Activated T-cell treated with anti-CD3 and anti-CD28 coated beads, Interleukin-2, amount 50 U/mL, for 4 hours (primary cell): Measurements from ENCODE around the gene CPSF7. TPM values are rescaled to one million over a fixed set of nuclear protein-coding genes. Genes with fewer than 3 reads are reported as not detected.
A peak's percentile ranks its signal among the peaks of the same experiment; 100 is the strongest.

Experiments used
- ATAC-seq, 2 donors: fragments of 200-7000 bp; cut with Tn5 transposase; one replicate each; pipeline ENCODE4 v1.10.0; 2021
- DNase-seq: peaks from one replicate; pipeline ENCODE4 v3.0.0-alpha.2; 2020
- H3K27me3 Mint-ChIP-seq: one replicate; pipeline ENCODE4 v1.8.0; 2021; ENCODE audit warnings: low read depth, mixed read lengths
- H3K36me3 Mint-ChIP-seq: one replicate; pipeline ENCODE4 v1.8.0; 2022; ENCODE audit warnings: mixed read lengths; ENCODE audit not compliant: insufficient read depth
- H3K4me1 Mint-ChIP-seq: one replicate; pipeline ENCODE4 v1.8.0; 2021; ENCODE audit warnings: low read depth, mixed read lengths
- H3K4me3 Mint-ChIP-seq: one replicate; pipeline ENCODE4 v1.8.0; 2021; ENCODE audit warnings: mild to moderate bottlenecking, moderate library complexity, mixed read lengths
- H3K9me3 Mint-ChIP-seq: one replicate; pipeline ENCODE4 v1.8.0; 2021; ENCODE audit warnings: mixed read lengths
- total RNA-seq, 3 donors: library from RNA; stranded (reverse); gene quantifications; one replicate each; pipeline ENCODE4 v1.2.1, GENCODE V29; 2021

CPSF7 gene
- total RNA-seq, 3 donors from 2014 or later, result 131 to 142 (median 138) TPM

DNA sequence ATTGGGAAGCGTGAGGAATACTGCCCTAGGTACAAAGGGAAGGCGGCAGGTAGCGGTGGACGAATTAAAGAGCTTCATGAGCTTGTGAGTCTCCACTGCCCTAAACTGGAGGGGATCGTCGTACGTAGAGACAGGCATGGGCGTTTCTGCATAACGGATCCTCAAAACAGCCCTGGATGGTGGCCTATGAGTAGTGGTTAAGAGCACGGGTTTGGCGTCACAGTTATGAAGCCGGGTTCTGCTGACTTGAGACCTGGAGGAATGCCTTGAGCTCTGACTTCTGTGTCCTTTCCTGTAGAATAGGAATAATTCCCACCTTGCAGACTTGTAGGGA lies 67.3 kb downstream of the CPSF7 start:
- Mint-ChIP-seq H3K4me1 (peaks cover 35% of the 10 kb centered on the region), H3K27me3 (no peaks in the 10 kb centered on the region), H3K9me3 (no peaks in the 10 kb centered on the region), H3K36me3 (peaks cover 12% of the 10 kb centered on the region), H3K4me3 (peak overlapping the region; percentile 100)
- ATAC-seq (peak; percentile 25 to 26), DNase-seq (peak; percentile 14)

DNA sequence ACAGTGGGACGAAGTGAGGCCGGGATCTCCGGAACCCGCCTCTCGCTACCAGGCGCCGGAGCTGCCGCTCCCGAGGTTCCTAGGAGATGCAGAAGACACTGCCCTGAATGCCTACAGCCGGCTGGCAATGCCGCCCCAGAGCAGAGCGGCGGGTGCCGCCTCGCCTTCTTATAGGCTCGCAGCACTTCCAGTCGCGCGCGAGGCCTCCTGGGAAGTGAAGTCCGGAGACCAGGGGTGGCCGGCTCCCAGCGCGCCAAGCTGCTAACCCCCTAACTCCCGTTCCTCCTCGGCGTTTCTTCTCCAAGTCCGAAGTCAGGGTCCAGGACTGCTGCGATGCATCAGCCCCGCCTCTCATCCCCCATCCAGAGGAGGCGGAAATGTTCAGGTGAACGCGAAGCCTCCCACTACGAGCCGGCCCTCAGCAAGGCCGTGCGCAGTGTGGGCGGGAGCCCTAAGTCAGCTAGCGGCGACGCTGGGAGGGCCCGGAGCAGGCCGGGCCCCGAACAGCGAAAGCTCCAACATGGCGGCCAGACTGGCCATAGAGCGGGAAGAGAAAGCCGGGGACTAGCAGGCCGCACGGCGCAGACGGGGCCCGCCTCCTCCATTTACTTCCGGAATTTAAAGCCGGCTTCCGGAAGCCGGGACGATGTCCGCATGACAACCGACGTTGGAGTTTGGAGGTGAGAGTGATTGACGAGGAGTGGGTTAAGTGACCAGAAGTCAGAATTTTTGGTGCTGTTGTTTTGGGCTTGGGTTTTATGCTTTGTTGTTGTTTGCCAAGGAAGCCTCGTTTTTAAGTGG lies 67.8 kb downstream of the CPSF7 start, which contains the start of the genes CYB561A3 and TMEM138:
CYB561A3 (minus strand) TSS at position 142 of the 801 bp plus-strand sequence. CDS start 5,169 bp downstream, outside the sequence.
TMEM138 (plus strand) TSS at position 634 of the 801 bp plus-strand sequence. CDS start 2,017 bp downstream, outside the sequence.
- peak; percentile 96 to 97 for ATAC-seq
- Mint-ChIP-seq H3K27me3 (no peaks in the 10 kb centered on the region), H3K9me3 (no peaks in the 10 kb centered on the region), H3K4me1 (peaks cover 36% of the 10 kb centered on the region), H3K36me3 (peaks cover 8% of the 10 kb centered on the region), H3K4me3 (peak within 1 kb of the TSS; percentile 100)
- peak; percentile 81 for DNase-seq

DNA sequence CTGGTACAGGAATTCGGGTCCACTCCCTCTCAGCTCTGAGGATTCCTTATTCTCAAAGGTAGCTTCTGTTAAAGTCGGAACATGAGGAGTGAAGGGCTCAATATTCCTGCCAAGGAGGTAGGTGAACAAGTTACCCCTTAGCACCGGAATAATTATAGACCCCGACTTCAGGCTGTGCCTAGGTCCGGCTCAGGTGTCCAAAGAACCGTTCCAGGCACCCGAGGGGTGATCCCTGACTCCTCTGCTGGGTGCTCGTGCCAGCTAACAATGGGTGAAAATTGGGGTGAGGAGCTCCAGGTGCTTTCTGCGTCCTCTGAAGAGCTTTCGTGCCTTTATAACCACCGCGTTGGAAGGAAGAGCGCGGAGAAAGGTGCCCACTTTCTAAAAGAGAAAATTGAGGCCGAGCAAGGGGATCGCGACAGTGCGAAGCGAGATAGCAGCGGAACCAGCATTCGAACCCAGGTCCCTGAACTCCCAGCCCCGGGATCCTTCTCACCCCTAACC lies 68.5 kb downstream of the CPSF7 start:
- peak; percentile 0 to 1 for ATAC-seq
- H3K4me3 Mint-ChIP-seq, result peak overlapping the region; percentile 100
- no peaks in the 10 kb centered on the region for H3K9me3 Mint-ChIP-seq
- H3K36me3 Mint-ChIP-seq, result peaks cover 10% of the 10 kb centered on the region
- DNase-seq, result no peak
- H3K27me3 Mint-ChIP-seq, result no peaks in the 10 kb centered on the region
- peaks cover 41% of the 10 kb centered on the region for H3K4me1 Mint-ChIP-seq

DNA sequence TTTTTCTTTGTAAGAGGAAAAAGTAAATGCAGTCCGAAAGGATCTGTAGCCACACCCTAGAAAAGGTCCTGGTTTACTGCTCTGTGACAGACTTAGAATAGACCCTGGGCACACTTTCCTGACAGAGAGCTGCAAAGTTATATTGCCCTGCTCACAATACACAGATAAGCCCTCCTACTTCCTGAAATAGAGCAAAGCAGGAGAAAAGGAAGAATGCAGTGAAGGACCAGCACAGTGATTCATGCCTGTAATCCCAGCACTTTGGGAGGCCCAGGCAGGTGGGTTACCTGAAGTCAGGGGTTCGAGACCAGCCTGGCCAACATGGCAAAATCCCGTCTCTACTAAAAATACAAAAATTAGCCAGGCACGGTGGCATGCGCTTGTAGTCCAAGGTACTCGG lies 70.3 kb downstream of the CPSF7 start:
- Mint-ChIP-seq H3K27me3 (no peaks in the 10 kb centered on the region), H3K9me3 (no peaks in the 10 kb centered on the region), H3K4me3 (peak overlapping the region; percentile 100), H3K4me1 (peaks cover 42% of the 10 kb centered on the region), H3K36me3 (peaks cover 8% of the 10 kb centered on the region)
- no peak for DNase-seq
- no peak for ATAC-seq

DNA sequence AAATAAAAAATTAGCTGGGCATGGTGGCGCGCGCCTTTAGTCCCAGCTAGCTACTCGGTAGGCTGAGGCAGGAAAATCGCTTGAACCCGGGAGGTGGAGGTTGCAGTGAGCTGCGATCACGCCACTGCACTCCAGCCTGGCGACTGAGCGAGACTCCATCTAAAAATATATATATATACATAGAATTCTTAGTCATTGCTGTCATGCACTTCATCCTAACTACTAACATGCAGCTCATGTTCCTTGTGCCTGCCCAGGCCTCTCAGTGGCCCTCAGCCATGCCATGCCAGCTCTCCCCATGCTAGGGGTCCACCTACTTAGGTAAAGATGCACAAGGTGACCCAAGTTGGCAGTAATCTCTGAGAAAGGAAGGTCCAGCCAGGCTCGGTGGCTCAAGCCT lies 71.2 kb downstream of the CPSF7 start:
- no peak overlapping the region for H3K4me3 Mint-ChIP-seq
- peaks cover 6% of the 10 kb centered on the region for H3K36me3 Mint-ChIP-seq
- peaks cover 39% of the 10 kb centered on the region for H3K4me1 Mint-ChIP-seq
- no peaks in the 10 kb centered on the region for H3K27me3 Mint-ChIP-seq
- ATAC-seq (no peak), DNase-seq (no peak)
- H3K9me3 Mint-ChIP-seq, result no peaks in the 10 kb centered on the region

DNA sequence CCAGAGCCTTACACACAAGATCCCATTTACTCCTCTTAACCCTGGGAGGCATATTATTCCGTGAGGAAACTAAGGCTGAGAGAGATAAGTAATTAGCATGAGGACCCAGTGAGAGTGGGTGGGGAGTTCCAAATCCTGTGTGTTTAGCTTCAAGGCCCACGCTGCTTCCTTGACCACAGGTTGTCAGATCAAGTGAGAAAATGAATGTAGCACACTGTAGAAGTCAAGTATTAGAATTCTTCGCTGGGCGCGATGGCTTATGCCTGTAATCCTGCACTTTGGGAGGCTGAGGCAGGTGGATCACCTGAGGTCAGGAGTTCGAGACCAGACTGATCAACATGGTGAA lies 71.9 kb downstream of the CPSF7 start:
- H3K4me3 Mint-ChIP-seq, result no peak overlapping the region

DNA sequence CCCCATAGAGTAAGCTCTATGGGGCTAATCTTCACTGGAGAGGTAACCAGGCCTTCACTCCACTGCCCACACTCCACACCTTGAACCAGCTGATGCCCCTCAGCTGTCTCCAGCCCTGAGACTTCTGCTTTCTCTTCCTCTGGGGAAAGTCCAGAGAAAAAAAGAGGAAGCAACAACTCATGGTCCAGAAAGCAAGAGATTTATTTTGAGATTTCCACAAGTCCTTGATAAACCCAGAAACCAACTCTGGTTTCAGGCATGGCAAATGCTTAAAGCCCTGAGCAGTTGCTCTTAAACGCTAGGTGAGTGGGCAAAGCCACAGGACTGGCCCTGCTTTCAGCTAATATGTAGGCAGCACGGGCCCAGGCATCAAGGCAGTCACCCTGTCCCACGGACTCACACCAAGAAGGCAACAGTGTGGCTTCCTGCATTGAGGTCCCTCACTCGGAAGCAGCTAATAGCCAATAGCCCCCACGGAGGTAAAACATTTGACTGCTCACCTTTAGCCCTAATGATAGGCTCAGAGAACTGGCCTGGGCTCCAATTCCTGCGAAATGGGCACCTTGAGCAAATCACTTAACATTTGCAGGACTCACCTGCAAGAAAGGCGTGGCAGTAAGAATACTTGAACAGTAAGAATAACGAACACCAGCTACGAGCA lies 72.4 kb downstream of the CPSF7 start:
- H3K4me1 Mint-ChIP-seq, result peaks cover 31% of the 10 kb centered on the region

More for the DNA sequence above, 71.9 kb downstream of the CPSF7 start:
- Mint-ChIP-seq H3K27me3 (no peaks in the 10 kb centered on the region), H3K9me3 (no peaks in the 10 kb centered on the region), H3K4me1 (peaks cover 35% of the 10 kb centered on the region), H3K36me3 (peaks cover 12% of the 10 kb centered on the region)
- ATAC-seq (no peak), DNase-seq (no peak)

DNA sequence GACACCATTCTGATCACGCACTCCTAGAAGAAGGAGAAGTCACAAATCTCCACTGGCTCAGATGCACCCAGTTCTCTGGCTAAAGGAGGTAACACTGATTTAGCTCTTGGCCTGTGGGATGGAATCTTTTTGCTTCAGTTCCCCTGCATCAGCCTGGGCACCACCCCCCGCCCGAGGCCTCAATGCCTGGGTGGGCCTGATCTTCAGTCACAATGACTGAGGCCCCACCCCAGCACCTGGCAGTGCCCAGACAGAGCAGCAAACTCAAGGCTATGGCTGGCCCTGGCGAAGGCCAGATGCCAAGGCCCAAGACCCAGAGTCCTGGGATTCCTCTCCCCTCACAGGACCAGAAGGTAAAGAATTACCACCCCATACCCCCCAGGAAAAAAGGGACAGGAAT lies 73.1 kb downstream of the CPSF7 start:
- H3K4me1 Mint-ChIP-seq, result peaks cover 31% of the 10 kb centered on the region
- no peak overlapping the region for H3K4me3 Mint-ChIP-seq
- no peak for ATAC-seq
- H3K36me3 Mint-ChIP-seq, result peaks cover 15% of the 10 kb centered on the region
- no peaks in the 10 kb centered on the region for H3K9me3 Mint-ChIP-seq
- DNase-seq, result no peak
- H3K27me3 Mint-ChIP-seq, result no peaks in the 10 kb centered on the region

More for the DNA sequence above, 72.4 kb downstream of the CPSF7 start:
- DNase-seq, result no peak
- Mint-ChIP-seq H3K4me3 (no peak overlapping the region), H3K36me3 (peaks cover 13% of the 10 kb centered on the region), H3K9me3 (no peaks in the 10 kb centered on the region), H3K27me3 (no peaks in the 10 kb centered on the region)
- no peak for ATAC-seq

DNA sequence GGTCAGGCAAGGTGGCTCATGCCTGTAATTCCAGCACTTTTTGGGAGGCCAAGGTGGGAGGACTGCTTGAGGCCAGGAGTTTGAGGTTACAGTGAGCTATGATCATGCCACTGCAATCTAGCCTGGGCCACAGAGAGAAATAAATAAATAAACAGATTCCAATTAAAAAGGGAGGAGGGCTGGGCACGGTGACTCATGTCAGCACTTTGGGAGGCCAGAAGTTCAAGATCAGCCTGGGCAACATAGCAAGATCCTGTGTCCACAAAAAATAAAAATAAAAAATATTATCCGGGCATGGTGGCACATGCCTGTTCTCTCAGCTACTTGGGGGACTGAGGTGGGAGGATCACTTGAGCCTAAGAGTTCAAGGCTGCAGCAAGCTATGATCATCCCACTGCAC lies 75.6 kb downstream of the CPSF7 start:
- Mint-ChIP-seq H3K4me3 (no peak overlapping the region), H3K4me1 (peaks cover 16% of the 10 kb centered on the region), H3K36me3 (peaks cover 23% of the 10 kb centered on the region), H3K27me3 (no peaks in the 10 kb centered on the region), H3K9me3 (no peaks in the 10 kb centered on the region)
- ATAC-seq (no peak), DNase-seq (no peak)

DNA sequence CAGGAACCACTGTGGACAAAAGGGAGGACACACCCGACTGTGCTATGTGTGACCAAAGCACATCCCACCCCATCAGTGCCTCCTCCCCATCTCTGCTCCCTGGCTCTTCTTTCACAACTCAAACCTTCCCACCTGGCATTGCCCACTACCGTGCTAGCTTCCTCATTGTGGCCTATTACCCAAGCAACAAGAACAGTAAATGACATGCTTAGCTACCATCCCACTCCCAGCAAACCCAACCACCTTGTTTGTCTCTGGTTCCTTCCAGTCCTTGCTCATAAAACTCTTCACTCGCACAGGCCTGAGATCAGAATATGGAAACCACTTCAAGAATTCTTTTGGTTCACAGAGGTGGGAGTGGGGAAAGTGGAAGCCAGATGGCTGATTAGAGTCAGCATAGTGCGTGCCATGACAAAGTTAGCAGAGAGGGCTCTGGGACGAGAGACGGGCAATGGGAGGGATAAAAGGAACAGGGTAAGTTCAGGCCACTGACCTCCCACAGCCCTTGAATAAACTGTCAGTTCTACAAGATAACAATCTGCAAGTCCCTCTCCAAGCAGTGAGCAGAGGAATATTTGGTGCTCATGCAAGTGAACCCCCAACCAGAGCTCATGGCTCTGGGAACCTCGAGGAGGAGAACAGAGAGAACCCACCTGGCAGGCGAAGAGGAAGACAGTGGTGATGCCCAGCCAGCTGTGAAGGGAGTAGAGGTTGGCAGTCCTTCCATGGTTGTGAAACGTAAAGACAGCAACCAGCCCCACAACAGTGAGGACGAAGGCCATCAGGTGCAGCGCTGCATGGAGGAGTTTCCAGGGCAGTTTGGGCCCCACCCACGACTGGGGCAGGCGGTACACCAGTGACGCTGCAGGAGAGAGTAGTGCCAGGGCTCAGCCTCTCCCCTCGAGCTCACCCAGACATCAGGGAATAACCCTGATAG lies 76.4 kb downstream of the CPSF7 start:
- ATAC-seq (no peak), DNase-seq (no peak)
- Mint-ChIP-seq H3K4me3 (no peak overlapping the region), H3K9me3 (no peaks in the 10 kb centered on the region), H3K36me3 (peaks cover 26% of the 10 kb centered on the region), H3K4me1 (peaks cover 14% of the 10 kb centered on the region), H3K27me3 (no peaks in the 10 kb centered on the region)

Other genes with a start within 250 kb of the CPSF7 start
- gene PGA3, start 226.5 kb downstream of the CPSF7 start, total RNA-seq, result not detected
- not detected for gene PGA4, start 207.6 kb downstream of the CPSF7 start, total RNA-seq
- gene PGA5, start 188.8 kb downstream of the CPSF7 start, total RNA-seq, result not detected
- gene VWCE, start 134.7 kb downstream of the CPSF7 start, total RNA-seq, result 10 to 100 TPM; 10.2 to 21.0 (median 15.5) TPM
- 100 to 1,000 TPM; 313 to 358 (median 327) TPM for gene DDB1, start 96.9 kb downstream of the CPSF7 start, total RNA-seq
- gene TKFC, start 96.7 kb downstream of the CPSF7 start, total RNA-seq, result 10 to 100 TPM; 50.8 to 51.4 (median 51.1) TPM
- 10 to 100 TPM; 28.8 to 35.2 (median 33.3) TPM for gene CYB561A3, start 68.1 kb downstream of the CPSF7 start, total RNA-seq
- 10 to 100 TPM; 74.2 to 91.5 (median 81.2) TPM for gene TMEM138, start 67.6 kb downstream of the CPSF7 start, total RNA-seq
- gene TMEM216, start 37.4 kb downstream of the CPSF7 start, total RNA-seq, result 10 to 100 TPM; 12.0 to 15.3 (median 14.0) TPM
- gene SDHAF2, start 149 bp upstream of the CPSF7 start, total RNA-seq, result 10 to 100 TPM; 48.4 to 55.8 (median 49.3) TPM
- not detected for gene LRRC10B, start 78.8 kb upstream of the CPSF7 start, total RNA-seq
- gene SYT7, start 151.1 kb upstream of the CPSF7 start, total RNA-seq, result under 1 TPM; 0.35 to 0.66 (median 0.38) TPM